ENCODE measurements around the gene GRIN3A. TPM values are rescaled to one million over a fixed set of nuclear protein-coding genes. Genes with fewer than 3 reads are reported as not detected.

The GRIN3A gene
- total RNA-seq, 1 donor from 2014 or later: 27.8 TPM

DNA sequence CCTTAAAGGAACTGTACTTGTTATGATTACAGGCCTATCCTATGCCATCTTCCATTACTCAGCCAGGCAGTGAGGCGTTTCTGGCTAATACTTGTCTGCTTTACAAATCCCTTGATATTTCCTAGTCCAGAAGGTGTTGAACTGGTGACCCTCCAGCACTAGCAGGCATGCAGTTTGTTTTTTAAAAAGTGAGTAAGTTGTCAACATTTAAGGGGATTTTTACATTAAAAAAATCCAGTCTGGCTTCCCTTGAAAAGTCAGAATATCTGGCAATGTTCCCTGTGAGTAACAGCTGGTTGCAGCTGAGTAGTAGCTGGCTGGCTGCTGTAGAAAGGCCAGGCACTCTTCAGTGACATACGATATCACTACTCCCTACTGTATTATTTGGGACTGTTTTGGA lies 21.8 kb downstream of the GRIN3A start:
- Mint-ChIP-seq H3K4me3 (ENCODE audit: unreplicated experiment) (no peak overlapping the region), H3K36me3 (ENCODE audit: low read depth, unreplicated experiment) (no peaks in the 10 kb centered on the region), H3K27ac (ENCODE audit: unreplicated experiment) (no peak overlapping the region), H3K4me1 (ENCODE audit: unreplicated experiment) (peaks cover 8% of the 10 kb centered on the region), H3K27me3 (ENCODE audit: unreplicated experiment) (no peaks in the 10 kb centered on the region), H3K9me3 (ENCODE audit: unreplicated experiment) (no peaks in the 10 kb centered on the region)
- DNase-seq (ENCODE audit: low spot score): no peak
- TF ChIP-seq, protein P1, sequence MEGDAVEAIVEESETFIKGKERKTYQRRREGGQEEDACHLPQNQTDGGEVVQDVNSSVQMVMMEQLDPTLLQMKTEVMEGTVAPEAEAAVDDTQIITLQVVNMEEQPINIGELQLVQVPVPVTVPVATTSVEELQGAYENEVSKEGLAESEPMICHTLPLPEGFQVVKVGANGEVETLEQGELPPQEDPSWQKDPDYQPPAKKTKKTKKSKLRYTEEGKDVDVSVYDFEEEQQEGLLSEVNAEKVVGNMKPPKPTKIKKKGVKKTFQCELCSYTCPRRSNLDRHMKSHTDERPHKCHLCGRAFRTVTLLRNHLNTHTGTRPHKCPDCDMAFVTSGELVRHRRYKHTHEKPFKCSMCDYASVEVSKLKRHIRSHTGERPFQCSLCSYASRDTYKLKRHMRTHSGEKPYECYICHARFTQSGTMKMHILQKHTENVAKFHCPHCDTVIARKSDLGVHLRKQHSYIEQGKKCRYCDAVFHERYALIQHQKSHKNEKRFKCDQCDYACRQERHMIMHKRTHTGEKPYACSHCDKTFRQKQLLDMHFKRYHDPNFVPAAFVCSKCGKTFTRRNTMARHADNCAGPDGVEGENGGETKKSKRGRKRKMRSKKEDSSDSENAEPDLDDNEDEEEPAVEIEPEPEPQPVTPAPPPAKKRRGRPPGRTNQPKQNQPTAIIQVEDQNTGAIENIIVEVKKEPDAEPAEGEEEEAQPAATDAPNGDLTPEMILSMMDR (IDR thresholded peaks at IDR 0.05; ENCODE audit: unreplicated experiment): no peak

GRCh38 chr9:101711330-101711941 lies 27.0 kb downstream of the GRIN3A start:
- no peak overlapping the region for H3K27ac Mint-ChIP-seq (ENCODE audit: unreplicated experiment)
- no peak overlapping the region for H3K4me3 Mint-ChIP-seq (ENCODE audit: unreplicated experiment)
- H3K4me1 Mint-ChIP-seq (ENCODE audit: unreplicated experiment): peaks cover 9% of the 10 kb centered on the region
- H3K9me3 Mint-ChIP-seq (ENCODE audit: unreplicated experiment): no peaks in the 10 kb centered on the region
- no peaks in the 10 kb centered on the region for H3K27me3 Mint-ChIP-seq (ENCODE audit: unreplicated experiment)
- peak; percentile 49 for DNase-seq (ENCODE audit: low spot score)
- no peaks in the 10 kb centered on the region for H3K36me3 Mint-ChIP-seq (ENCODE audit: low read depth, unreplicated experiment)
- TF ChIP-seq, protein P1 (IDR thresholded peaks at IDR 0.05; ENCODE audit: unreplicated experiment): peak; percentile 84

- Mint-ChIP-seq H3K9me3 (ENCODE audit: unreplicated experiment) (no peaks in the 10 kb centered on the region), H3K4me1 (ENCODE audit: unreplicated experiment) (peaks cover 18% of the 10 kb centered on the region), H3K36me3 (ENCODE audit: low read depth, unreplicated experiment) (no peaks in the 10 kb centered on the region), H3K4me3 (ENCODE audit: unreplicated experiment) (no peak overlapping the region), H3K27ac (ENCODE audit: unreplicated experiment) (no peak overlapping the region), H3K27me3 (ENCODE audit: unreplicated experiment) (peaks cover 1% of the 10 kb centered on the region)
- no peak for DNase-seq (ENCODE audit: low spot score)
- TF ChIP-seq, protein P1 (IDR thresholded peaks at IDR 0.05; ENCODE audit: unreplicated experiment): no peak
These were observed 29.6 kb downstream of the GRIN3A start for GRCh38 chr9:101708855-101709254.

- Mint-ChIP-seq H3K4me3 (ENCODE audit: unreplicated experiment) (no peak overlapping the region), H3K27ac (ENCODE audit: unreplicated experiment) (no peak overlapping the region), H3K27me3 (ENCODE audit: unreplicated experiment) (peaks cover 1% of the 10 kb centered on the region), H3K9me3 (ENCODE audit: unreplicated experiment) (no peaks in the 10 kb centered on the region), H3K36me3 (ENCODE audit: low read depth, unreplicated experiment) (no peaks in the 10 kb centered on the region), H3K4me1 (ENCODE audit: unreplicated experiment) (peaks cover 18% of the 10 kb centered on the region)
- TF ChIP-seq, protein P1 (IDR thresholded peaks at IDR 0.05; ENCODE audit: unreplicated experiment): no peak
- DNase-seq (ENCODE audit: low spot score): no peak
These were observed 30.7 kb downstream of the GRIN3A start for GRCh38 chr9:101707721-101708120.

GRCh38 chr9:101706997-101707396 lies 31.4 kb downstream of the GRIN3A start:
- no peaks in the 10 kb centered on the region for H3K36me3 Mint-ChIP-seq (ENCODE audit: low read depth, unreplicated experiment)

More at GRCh38 chr9:101706997-101707396, 31.4 kb downstream of the GRIN3A start:
- Mint-ChIP-seq H3K4me1 (ENCODE audit: unreplicated experiment) (peaks cover 18% of the 10 kb centered on the region), H3K27ac (ENCODE audit: unreplicated experiment) (no peak overlapping the region), H3K27me3 (ENCODE audit: unreplicated experiment) (peaks cover 1% of the 10 kb centered on the region), H3K4me3 (ENCODE audit: unreplicated experiment) (no peak overlapping the region), H3K9me3 (ENCODE audit: unreplicated experiment) (no peaks in the 10 kb centered on the region)
- no peak for DNase-seq (ENCODE audit: low spot score)
- TF ChIP-seq, protein P1 (IDR thresholded peaks at IDR 0.05; ENCODE audit: unreplicated experiment): no peak
